GM19238 (cell line): Measurements from ENCODE around the gene PRKCH.

Experiments
- DNase-seq: peaks from one replicate; pipeline ENCODE4 v3.0.0; 2011; ENCODE audit warnings: low spot score; ENCODE audit not compliant: insufficient read length

PRKCH gene

DNA sequence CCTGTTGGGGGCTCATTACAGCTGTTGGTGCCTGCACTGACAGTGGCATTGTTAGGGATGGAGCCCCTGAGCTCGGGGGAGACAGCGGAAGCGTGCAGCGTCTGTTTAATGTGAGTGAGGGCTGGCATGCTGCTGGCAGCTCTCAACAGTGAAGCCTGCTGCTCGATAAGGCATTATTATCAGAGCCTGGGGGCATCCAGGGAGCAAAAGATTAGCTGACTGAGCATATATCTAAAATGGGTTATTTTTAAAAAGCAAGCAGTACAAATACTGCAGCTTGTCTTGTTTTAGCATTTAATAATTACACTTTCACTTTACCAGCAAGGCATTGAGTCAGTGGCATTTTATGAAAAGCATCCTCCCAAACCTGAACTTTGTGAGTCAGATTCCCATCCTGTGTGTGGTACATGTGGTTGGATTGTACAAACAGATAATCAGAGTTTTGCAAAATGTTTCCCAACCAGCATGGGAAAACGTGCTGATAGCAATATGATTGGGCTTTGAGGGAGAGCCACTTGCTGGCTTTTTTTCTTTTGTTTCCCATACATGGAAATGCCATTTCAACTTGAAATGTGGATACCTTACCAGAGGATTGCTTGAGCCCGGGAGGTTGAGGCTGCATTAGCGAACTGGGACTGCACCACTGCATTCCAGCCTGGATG lies 150.8 kb downstream of the PRKCH start:
- peak; percentile 19 for DNase-seq

DNA sequence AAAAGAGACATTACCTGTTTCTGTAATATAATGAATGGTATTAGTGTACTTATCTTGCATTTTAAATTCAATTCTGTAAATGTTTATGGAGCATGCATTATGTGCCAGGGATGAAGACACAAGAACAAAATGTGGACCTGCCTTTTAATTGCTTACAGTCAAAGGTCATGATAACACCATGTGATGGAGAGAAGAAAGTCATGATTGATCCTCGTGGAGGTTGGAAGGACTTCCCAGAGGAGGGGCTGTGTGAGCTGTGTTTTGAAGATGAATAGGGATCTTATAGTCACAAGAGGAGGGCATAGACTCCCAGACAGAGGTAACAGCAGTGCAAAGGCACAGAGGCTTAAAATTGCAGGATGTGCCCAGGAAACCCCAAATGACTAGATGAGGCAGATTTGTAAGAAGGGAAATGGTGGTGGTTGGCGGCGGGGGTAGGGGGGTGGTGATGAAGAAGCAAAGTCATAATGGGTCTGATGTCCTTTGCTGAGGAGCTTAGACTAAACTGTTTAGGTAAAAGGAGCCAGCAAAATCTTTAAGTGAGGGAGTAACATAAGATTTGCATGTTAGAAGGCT lies 151.5 kb downstream of the PRKCH start:
- no peak for DNase-seq

DNA sequence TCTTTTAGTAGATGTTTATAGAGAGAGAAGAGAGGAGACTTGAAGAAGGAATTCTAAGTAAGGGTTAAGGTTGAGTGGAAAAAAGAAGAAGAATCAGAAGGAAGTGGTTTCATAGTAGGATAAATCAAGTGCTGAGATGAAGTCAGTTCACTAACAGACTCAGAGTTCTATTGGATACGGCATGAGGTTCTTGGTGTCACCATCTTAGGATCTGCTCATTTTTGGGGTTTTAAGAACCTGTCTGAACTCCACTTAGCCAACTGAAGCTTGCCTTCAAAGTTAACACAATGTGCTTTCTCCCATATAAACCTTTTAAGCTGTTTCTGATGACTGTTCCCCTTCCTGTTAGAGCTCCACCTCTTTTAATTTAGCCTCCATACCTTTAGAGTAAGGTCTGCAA lies 152.6 kb downstream of the PRKCH start:
- no peak for DNase-seq

DNA sequence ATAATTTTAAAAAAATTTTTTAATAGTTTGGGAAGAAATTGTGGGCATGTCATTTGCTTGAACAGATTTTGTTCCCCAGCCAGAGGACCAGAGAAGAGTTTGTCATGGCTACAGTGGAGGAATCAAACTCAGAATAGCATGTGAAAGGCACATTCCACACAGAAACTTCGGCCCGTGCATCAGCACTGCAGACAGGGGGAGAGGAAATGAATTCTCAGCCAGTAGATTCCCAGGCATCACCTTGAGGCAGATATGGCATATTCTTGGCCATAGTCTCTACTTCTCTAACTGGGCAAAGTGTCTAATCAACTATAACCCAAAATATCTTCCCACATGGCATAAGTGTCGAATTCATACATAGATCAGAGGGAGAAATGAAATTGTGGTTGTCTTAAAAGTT lies 153.3 kb downstream of the PRKCH start:
- DNase-seq: no peak

DNA sequence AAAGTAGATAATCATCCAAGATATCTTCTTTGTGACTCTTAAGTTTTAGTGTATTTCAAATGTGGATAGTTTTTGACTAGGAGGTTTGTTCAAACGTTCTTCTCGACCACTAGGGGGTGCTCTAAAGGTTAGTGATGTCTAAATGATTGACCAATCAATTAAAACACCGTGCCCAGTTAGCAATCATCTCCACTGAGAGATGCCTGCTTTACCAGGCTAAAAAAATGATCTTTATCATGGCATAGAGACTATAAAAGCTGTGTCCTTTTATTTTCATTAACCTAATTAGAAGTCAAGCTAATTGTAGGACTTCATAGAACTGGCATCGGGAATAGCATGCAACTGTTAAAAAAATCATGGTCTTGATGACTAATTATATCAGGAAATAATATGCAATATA lies 153.9 kb downstream of the PRKCH start:
- DNase-seq: no peak

DNA sequence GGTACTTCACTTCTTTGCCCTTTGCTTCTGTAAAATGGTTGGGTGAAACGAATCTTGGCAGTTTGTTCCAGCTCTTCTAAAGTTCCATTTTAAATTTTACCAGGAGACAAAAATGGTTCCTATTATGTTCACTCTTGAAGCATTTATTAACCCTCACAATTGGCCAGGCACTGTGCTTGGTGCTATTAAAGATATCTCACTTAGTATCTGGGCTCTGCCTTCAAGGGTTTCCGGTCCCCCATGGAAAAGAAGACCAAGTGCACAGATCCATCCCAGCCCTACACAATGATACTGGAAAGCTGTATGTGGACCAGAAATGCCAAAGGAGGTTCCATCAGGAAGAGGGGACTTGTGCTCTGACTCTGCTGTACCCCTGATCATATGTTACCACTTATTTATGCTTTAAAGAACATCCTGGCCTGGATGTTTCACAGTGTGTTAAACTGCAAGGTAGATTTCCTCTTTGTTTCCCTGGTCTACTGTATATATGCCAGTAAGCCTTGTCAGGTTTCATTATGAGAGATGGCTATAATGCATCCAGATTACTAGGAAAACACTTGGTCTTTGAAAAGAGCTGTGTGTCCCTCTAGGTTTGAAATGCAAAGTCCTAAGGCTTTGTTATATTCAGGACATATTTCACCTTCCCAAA lies 154.8 kb downstream of the PRKCH start:
- no peak for DNase-seq

DNA sequence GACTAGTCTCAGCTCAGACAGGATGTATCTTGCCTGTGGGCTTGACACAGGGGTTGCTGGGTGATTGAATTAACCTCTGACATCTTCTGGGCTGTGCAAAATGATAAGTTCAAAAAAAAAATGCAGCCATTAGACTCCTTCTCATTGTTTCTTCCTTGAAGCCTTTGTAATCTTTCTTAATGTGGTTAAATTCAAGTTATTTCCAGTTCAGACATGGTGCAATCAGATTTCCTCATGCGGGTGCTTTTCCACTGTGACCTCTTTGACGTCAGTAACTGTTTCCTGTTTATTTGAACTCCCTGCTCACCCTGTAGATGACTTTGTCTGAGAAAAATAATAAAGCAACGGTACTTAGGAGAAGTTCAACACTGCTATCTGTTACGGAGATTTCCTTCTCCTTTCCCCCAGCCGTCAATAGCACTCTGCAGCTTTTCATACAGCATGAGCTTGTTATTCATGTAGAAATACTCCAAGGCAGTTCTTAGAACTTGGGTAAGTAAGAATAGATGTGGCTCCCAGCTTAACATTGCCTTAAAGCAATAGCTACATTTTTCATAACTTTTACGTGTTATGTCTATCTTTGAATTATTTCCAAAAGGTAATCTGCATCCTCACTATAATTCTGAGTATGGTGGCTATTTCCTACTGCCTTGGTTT lies 155.5 kb downstream of the PRKCH start:
- no peak for DNase-seq

DNA sequence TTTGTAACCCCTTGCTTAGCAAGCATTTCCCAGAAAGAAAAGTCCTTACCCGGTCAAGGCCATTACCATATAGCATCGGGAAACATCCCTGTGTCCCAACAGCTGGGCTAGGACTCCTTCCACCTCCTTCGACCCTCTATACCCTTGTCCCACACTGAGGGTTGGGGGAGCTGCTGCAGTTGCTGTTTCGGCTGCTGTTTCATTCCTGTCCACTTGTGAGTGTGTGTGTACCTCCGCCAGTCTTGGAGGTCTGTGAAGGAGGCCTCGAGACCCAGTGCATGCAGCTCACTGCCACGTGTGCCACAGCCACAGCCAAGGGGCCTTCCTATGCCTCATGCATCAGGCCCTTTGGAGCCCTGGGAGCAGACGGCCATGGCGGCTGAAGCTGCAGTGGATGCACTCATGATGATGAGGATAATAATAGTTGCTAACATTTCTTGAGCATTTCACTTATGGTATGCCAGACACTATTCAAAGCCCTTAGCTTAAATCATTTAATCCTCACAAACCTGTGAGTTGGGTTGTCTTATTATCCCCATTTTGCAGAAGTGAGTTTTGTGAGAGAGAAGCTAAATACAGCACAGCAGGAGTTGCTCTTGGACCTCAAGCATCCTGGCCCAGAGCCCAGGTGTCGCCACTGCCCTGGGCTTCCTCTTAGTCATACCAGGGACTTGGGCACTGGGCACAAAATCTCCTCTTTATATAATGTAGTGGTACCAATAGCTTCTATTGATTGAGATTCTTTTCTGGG lies 156.5 kb downstream of the PRKCH start:
- no peak for DNase-seq

DNA sequence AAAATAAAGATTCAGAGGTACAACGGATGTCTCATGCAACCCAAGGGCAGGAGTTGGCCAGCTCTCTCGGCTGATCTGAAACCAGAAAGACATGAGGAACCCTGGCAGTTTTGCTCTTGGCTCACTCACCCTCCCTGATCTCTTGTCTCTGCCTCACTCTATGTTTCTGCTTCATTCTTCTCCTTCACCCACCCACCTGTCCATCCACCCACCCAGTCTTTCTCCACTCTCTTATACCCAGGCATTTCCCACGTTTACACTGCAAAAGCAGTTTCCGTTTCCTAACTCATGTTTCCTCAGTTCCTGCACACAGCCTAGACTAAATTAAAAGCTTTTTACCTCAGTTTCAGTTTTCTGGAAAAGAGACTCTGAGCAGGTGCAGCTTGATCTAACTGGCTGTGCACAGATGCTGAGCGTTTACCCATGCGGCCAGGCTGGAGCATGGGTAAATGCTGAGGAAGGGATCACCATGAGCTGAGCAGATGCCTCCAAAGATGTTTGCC lies 157.6 kb downstream of the PRKCH start:
- no peak for DNase-seq

DNA sequence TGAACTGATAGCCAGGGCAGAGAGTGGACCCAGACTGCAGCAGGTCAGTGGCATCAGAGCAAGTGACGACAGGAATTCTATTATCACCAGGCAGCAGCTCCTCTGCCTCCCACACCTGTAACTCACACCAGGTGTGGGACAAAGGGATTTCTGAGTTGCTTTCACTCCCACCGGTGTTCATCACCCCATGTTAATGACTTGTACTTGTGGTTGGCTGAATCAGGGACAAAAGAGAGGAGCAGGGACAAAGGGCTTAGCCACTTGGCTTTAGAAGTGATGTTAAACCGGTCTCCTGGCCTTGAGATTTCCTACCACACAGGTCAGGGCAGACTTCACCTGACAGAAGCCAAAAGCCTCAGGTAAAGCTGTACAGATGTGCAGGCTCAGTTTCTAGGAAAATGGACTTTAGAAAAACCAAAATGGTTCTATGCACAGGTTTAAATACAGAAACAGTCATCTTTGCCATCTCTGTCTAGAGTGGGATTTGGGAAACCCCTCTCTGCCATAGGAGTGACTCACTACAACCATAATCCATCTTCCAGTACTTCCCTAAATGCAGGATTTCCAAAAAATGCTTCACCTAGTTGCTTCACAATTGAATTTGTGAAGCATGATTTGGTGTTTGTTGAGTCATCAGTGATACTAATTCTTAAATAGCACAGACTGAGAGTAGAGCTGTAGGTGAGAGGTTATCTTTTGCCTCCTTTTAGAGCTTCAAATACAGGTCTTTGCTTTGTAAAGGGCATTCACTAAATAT lies 158.5 kb downstream of the PRKCH start:
- no peak for DNase-seq

DNA sequence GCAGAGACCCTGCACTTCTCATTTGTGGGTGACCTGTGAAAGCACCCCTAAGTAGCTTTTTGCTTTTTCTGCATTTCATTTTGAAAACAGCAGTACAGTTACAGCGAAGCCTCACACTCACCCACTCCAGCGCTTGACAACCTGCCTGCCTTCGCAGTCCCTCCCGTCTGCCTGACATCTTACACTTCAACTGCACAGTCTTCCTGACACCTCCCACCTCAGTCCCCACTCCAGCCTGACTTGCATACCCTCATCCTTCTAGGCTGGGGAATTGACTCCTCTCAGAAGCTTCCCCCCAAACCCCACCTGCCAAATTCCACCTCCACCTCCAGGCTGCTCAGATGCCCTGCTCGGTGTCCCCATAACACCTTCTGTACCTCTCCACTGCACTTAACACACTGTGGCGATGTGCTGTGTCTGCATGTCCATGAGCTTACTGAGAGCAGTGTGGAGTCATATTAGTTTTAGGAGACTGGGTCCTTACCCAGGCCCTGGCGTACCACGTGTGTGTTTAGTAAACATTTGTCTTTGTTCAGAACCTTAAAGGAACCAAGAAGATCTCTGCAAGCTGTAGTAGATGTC lies 159.4 kb downstream of the PRKCH start:
- DNase-seq: no peak

DNA sequence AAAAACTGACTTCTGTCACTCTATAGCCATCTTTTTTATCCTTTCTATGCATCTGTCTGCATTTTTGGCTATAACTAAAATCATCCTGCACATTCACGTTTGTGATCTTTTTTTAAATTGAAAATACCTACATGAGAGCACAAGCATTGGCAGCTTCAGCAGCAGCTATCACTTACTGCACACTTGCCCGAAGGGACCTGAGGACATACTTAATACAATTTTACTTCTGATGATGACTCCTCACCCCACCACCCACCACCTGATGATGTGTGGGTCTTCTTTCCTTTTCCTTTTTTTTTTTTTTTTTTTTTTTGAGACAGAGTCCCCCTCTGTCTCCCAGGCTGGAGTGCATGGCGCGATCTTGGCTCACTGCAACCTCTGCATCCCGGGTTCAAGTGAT lies 160.3 kb downstream of the PRKCH start:
- no peak for DNase-seq

DNA sequence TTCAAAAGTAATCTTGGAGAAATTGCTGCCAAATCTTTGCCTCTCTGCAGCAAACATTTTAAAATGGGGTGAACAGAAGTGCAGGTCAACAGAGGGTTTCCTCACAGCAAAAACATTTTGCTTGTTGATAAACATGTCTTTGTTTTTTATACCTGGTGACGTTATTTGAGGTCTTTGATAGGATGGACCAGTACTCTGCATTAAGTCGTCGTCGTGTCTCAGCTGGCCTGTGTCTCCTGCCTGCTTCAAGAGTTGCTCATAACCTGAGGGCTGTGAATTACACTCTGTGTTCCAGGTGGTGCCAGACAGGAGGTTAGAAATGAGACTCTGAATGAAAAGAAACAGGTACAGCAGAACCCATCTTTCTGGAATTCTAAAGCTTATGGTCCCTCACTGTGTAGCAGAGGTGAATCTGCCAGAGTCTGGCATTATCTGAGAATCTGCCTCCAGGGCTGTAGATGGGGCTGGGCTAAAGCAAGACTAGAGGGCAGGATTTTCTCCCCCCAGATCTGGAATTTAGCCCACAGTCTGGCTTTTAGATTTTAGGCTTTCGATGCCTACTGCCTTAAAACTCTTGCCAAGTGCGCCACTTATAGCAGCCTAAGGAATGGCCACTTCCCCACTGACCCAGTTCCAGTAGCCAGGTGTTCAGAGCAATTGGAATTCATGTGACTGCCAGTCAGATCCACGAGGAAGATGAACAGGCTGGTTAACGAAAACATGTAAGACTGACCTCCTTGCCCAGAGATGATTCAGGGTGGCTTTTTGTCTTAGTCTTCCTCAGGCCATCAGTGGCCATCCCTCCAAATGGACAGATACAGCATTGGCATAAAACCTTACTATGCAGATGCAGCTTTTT lies 161.2 kb downstream of the PRKCH start:
- DNase-seq: no peak

DNA sequence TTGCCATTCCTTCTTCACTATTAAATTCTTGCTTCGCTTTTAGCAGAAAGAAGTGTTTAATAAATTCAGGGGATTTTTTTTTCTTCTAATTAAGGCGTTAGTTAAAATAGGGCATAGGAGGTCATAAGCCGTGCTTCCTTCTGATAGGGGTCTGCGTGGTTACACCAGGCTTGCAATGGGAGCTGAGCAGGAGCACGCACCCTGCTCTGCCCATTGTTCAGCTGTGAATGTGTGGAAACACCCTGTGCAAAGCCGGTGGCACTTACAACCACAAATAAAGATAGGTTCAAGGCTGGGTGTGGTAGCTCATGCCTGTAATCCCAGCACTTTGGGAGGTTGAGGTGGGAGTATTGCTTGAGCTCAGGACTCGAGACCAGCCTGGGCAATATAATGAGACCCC lies 162.1 kb downstream of the PRKCH start:
- no peak for DNase-seq

DNA sequence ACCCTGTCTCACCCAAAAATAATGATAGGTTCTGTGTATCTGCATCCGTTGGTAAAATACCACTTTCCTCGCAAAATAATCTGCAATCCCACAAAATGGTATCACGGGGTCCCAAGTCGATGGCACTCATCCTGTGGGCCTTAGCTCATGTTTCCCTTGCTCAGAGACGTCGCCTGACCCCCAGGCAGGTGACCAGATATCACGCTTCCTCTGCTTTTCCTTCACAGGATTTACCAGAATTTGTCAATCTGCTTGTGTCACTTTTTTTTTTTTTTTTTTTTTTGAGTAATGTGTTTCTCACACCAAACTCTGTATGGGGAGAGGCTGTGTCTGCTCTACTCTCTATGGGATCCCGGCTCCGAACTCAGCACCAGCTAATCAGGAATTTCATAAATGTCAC lies 162.7 kb downstream of the PRKCH start:
- no peak for DNase-seq

DNA sequence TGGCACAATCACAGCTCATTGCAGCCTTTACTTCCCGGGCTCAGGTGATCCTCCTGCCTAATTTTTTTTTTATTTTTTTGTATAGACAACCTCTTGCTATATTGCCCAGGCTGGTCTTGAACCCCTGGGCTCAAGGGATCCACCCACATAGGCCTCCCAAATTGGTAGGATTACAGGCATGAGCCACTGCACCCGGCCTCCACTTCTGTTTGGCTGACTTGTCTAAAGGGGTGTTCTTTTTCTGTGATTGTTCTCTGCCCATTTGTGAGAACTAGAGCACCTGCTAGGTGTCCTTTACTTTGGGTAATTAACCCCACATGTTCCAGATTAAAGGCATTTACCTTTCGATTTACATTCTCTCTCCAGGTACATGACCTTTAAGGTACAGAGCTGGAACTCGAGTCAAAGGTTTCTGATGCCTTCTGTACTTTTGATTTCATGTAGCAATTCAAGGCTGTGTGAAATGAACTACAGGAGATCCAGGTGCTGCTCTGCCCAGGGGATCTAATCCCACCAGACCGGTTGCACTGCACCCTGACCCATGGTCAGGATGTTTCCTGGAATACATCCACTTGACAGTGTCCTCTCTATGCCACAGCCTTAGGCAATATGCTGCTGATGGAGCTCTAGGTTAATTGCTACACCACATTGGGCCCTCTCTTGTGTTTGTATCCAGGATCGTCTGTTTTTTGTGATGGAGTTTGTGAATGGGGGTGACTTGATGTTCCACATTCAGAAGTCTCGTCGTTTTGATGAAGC lies 163.6 kb downstream of the PRKCH start:
- no peak for DNase-seq

DNA sequence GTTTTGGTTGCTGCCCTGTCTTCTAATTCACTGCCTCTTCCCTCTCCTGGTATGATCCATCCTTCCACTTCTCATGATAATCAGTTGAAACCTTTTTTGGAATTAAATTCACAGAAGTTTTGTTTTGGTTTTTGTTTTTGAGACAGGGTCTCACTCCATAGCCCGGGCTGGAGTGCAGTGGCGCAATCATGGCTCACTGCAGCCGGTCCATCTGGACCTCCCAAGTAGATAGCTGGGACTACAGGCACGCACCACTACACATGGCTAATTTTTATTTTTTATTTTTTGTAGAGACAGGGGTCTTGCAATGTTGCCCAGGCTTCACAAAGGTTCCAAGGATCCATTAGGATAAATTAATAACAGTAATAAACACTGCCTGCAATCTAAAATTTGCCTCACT lies 164.3 kb downstream of the PRKCH start:
- DNase-seq: no peak

DNA sequence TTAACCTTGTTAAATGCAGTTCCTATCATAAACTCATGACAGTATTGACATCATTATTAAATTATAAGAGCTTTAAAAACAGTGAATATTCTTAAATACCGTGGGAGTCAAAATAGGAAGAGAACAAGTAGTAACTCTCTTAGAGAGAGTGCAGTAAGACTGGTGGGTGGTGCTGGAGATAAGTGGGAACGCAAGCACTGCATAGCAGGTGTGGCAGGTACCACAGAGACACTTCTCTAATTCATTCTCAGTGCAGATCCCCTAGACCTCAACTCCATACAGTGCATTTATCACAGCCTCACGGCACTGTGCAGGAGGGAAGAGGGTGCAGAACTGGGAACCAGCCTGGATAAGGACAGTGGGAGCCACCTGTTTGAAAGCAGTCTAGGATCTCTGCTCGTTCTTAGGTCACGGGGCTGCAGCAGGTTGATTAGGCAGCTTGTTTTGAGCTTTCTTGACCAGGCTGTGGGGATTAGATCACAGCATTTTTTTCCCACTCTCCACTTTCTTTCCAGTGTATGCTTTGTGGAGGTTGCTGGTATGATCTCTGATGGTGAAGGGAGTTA lies 165.6 kb downstream of the PRKCH start:
- DNase-seq: no peak
